Measurements from ENCODE around the gene FSTL5.

FSTL5 gene

DNA sequence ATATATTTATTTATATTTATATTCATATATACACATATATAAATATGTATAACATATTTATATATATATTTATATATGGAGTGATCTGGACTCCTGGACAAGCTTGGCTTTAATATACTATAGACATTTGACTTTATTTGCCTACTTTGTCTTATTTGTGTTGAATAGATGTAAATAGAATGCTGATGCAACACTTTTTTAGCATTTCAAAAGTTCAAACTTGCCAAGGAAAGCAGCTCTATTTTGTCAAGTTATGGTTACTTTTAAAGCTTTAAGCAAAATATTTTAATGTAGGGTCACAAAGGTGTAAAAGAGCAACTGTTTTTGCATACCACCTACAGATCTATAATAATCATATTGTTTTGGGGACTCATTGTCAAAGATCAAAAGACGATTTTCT is 61.1 kb downstream of the FSTL5 start:
- no peak for DNase-seq (ENCODE audit: extremely low read depth, low read depth)
- TF ChIP-seq, protein P1, sequence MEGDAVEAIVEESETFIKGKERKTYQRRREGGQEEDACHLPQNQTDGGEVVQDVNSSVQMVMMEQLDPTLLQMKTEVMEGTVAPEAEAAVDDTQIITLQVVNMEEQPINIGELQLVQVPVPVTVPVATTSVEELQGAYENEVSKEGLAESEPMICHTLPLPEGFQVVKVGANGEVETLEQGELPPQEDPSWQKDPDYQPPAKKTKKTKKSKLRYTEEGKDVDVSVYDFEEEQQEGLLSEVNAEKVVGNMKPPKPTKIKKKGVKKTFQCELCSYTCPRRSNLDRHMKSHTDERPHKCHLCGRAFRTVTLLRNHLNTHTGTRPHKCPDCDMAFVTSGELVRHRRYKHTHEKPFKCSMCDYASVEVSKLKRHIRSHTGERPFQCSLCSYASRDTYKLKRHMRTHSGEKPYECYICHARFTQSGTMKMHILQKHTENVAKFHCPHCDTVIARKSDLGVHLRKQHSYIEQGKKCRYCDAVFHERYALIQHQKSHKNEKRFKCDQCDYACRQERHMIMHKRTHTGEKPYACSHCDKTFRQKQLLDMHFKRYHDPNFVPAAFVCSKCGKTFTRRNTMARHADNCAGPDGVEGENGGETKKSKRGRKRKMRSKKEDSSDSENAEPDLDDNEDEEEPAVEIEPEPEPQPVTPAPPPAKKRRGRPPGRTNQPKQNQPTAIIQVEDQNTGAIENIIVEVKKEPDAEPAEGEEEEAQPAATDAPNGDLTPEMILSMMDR (IDR thresholded peaks at IDR 0.05; ENCODE audit: low read depth, low read length), result no peak

DNA sequence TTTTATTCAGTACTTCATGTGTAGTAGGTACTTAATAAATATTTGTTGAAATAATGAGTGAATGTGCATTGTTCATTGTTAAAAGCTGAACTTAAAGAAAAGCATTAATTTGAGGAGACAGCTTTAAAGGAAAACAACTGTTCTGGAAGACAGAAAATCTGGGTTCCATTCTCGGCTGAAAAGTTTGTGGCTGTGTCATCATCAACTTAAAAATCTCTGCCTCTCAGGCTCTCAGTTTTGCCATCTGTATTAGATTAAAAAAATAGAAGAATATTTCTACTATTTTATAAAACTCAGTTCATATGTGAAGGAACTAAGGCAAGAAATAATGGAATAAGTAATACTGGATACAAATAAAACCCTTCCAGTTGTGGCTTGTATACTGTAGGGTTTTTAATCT is 62.5 kb downstream of the FSTL5 start:
- TF ChIP-seq, protein P1 (IDR thresholded peaks at IDR 0.05; ENCODE audit: low read depth, low read length), result no peak
- DNase-seq (ENCODE audit: extremely low read depth, low read depth), result no peak

DNA sequence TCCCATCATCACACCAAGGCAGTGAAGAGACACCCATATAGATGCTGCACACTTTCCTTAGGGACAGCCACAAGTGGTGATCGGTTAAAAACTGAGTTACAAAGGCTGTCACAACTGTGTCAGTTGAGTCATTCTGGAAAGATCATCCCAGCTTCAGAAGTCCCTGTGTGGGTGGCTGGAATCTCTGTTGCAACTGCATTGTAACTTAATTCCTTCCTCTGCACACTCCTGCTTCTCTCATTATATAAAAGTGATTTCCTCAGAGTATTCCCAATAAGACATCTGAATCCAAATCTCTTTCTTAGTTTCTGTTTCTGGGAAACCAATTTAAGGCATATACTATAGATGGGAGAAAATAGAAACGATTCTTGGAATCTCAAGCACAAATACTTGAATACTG is 88.1 kb downstream of the FSTL5 start:
- TF ChIP-seq, protein P1 (IDR thresholded peaks at IDR 0.05; ENCODE audit: low read depth, low read length), result no peak
- no peak for DNase-seq (ENCODE audit: extremely low read depth, low read depth)

DNA sequence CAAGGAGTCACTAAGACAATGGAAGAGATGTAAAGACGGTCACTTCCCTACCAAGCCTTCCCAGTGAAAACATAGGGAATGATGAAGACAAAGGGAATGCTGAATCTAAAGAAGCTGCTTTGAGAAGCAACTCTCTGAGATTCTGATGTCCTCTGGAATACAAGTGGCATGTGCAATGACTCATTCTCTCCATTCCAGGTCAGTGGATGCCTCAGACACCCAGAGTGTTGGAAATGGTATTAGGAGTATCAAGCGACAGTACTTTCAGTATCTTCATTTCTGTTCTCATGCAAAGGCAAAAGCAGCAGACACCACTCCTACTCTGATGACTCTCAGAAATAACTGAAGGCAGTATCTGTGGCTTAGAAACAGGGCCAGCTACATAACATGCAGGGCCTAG is 102.6 kb downstream of the FSTL5 start:
- TF ChIP-seq, protein P1 (IDR thresholded peaks at IDR 0.05; ENCODE audit: low read depth, low read length), result no peak
- DNase-seq (ENCODE audit: extremely low read depth, low read depth), result no peak

DNA sequence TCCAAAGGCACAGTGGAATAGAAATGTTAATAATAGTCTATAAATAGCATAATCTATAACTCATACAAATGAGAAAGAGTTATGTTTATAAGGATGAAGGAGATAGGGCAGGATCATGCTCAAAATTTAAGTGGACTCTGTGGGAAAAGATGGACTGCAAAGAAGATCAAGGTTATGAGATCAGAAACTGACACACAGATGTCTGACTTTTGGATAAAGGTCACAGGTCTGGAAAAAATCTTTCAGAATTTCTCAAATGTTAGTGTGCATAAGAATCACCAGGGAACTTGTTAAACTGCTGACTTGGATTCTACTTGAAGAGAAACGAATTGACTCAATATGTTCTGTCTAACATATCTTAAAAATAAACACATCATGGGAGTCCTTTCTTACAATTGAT is 104.1 kb downstream of the FSTL5 start:
- TF ChIP-seq, protein P1 (IDR thresholded peaks at IDR 0.05; ENCODE audit: low read depth, low read length), result no peak
- DNase-seq (ENCODE audit: extremely low read depth, low read depth), result no peak

DNA sequence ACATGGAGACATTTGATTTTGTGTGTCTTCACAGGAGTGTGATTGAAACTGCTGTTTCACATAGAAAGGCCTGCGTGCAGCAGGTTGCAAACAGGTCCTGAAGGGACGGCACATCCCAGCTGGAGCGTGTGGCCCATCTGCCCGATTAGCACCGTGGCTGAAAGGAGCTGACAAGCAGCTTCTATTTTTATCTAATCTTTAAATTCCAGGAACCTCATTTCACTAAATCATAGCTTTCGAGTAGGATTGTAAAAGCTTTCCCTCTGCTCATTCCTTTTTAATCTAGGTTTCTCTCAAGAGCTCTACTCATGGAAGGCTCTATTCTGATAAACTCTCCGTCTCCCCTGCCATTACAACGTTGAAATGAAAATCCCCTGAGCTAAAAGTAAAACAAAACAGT is 106.8 kb downstream of the FSTL5 start:
- TF ChIP-seq, protein P1 (IDR thresholded peaks at IDR 0.05; ENCODE audit: low read depth, low read length), result no peak
- DNase-seq (ENCODE audit: extremely low read depth, low read depth), result no peak

DNA sequence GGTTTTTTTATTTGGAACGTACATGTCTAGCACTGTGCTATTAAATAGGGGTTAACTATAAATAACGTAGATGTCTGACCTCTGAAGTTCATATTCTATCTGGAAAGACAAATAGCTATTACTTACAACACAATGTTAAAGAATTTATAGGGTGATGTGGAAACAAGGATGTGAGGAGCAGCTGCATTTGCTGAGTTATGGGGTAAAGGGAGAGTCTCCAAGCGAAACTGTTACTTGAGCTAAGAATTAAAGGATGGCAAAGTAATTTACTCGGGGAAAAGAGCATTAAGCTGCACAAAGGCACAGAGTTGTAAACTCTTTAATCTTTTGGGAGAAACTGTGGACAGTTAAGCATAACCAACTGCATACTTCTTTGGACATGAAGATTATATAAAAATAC is 117.7 kb downstream of the FSTL5 start:
- TF ChIP-seq, protein P1 (IDR thresholded peaks at IDR 0.05; ENCODE audit: low read depth, low read length), result no peak
- DNase-seq (ENCODE audit: extremely low read depth, low read depth), result no peak
